PFSK-1 (cell line): ENCODE measurements around the gene TMEM167B.

ENCODE experiments used
- FOXP2 ChIP-seq: optimal IDR thresholded peaks from 2 replicates; pipeline ENCODE3; 2011; ENCODE audit warnings: borderline replicate concordance, control low read depth, inconsistent platforms; ENCODE audit not compliant: insufficient read depth; ENCODE audit errors: extremely low read length, extremely low read depth
- POLR2AphosphoS5 ChIP-seq: IDR thresholded peaks from 2 replicates; pipeline ENCODE4 v1.6.1; 2012; ENCODE audit warnings: low read depth, mild to moderate bottlenecking, control low read depth, low read length, moderate library complexity
- REST ChIP-seq, 2 experiments: IDR thresholded peaks; 2 replicates each; pipeline versions ENCODE4 v1.6.1 to v1.8.0; 2011 to 2012; ENCODE audit warnings: low read depth in 2 of 2, low read length in 2 of 2, control low read depth in 1 of 2, inconsistent platforms in 1 of 2, mild to moderate bottlenecking in 1 of 2, moderate library complexity in 1 of 2; ENCODE audit not compliant: insufficient read depth in 1 of 2
- SIN3A ChIP-seq: IDR thresholded peaks from 2 replicates; pipeline ENCODE4 v1.6.1; 2012; ENCODE audit warnings: mild to moderate bottlenecking, low read length, moderate library complexity, borderline replicate concordance; ENCODE audit not compliant: insufficient read depth
- TAF1 ChIP-seq: IDR thresholded peaks from 2 replicates; pipeline ENCODE4 v1.6.1; 2012; ENCODE audit warnings: low read length, control low read depth, borderline replicate concordance; ENCODE audit not compliant: insufficient read depth

TMEM167B gene

GRCh38 chr1:109133815-109134214 lies 43.3 kb downstream of the TMEM167B start:
- TF ChIP-seq POLR2AphosphoS5 (no peak), FOXP2 (no peak)

- TF ChIP-seq POLR2AphosphoS5 (no peak), REST (IDR thresholded peaks at IDR 0.05; ENCODE audit: insufficient read depth in 1 of 2, low read depth in 2 of 2, low read length in 2 of 2) (no peak), TAF1 (no peak), FOXP2 (no peak), SIN3A (no peak)
These were observed 43.9 kb downstream of the TMEM167B start for GRCh38 chr1:109134423-109134822.

- TF ChIP-seq REST (IDR thresholded peaks at IDR 0.05; ENCODE audit: insufficient read depth in 1 of 2, low read depth in 2 of 2, low read length in 2 of 2) (no peak), FOXP2 (no peak), POLR2AphosphoS5 (no peak), SIN3A (no peak), TAF1 (no peak)
These were observed 45.4 kb downstream of the TMEM167B start for GRCh38 chr1:109135940-109136339.

- TF ChIP-seq REST (IDR thresholded peaks at IDR 0.05; ENCODE audit: insufficient read depth in 1 of 2, low read depth in 2 of 2, low read length in 2 of 2) (no peak), FOXP2 (no peak), SIN3A (no peak), TAF1 (no peak), POLR2AphosphoS5 (no peak)
These were observed 46.2 kb downstream of the TMEM167B start for GRCh38 chr1:109136766-109137165.

- no peak for TF ChIP-seq POLR2AphosphoS5
These were observed 47.4 kb downstream of the TMEM167B start for GRCh38 chr1:109137958-109138357.

GRCh38 chr1:109138358-109138757 lies 47.8 kb downstream of the TMEM167B start:
- TF ChIP-seq REST (IDR thresholded peaks at IDR 0.05; ENCODE audit: insufficient read depth in 1 of 2, low read depth in 2 of 2, low read length in 2 of 2) = no peak
- TF ChIP-seq FOXP2 = no peak
- TF ChIP-seq SIN3A = no peak
- TF ChIP-seq POLR2AphosphoS5 = no peak
- no peak for TF ChIP-seq TAF1
